ENCODE measurements around the gene RNF43.

RNF43 gene

DNA sequence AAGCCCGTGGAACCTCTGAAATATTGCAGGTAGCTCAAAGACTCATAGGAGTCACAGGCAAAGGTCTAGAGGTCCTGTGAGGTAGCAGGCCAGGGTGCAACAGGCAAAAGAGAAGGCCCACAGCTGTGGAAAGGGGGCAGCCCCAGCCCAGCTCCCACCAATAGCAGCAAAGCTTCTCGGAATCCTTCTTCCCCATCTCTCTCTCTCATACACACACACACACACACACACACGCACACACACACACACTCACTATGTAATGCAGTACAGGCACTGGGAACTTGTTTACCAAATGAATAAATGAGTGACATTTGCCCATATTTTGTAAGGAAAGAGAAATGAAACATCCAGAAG, 48.5 kb downstream of the RNF43 start:
- H3K27ac Mint-ChIP-seq, result peak overlapping the region in 1 of 3 experiments; percentile 72
- H3K36me3 Mint-ChIP-seq (ENCODE audit: low read depth), result no peaks in the 10 kb centered on the region
- H3K9me3 Mint-ChIP-seq, result no peaks in the 10 kb centered on the region
- no peak overlapping the region for H3K4me3 Mint-ChIP-seq
- no peaks in the 10 kb centered on the region for H3K4me1 Mint-ChIP-seq
- H3K27me3 Mint-ChIP-seq (ENCODE audit: low read depth), result peaks cover 6% of the 10 kb centered on the region
- no peak for TF ChIP-seq CTCF (IDR thresholded peaks at IDR 0.05; ENCODE audit: unreplicated experiment in 3 of 3)
